Mucosa of rectum (tissue), 2 donors: Measurements from ENCODE around the gene GNB1L.

ENCODE experiments used
- H3K27ac ChIP-seq, 2 donors: one replicate each; pipeline ENCODE4 v1.7.0; 2013; ENCODE audit warnings: inconsistent platforms in 2 of 2, low read depth in 2 of 2, low read length in 2 of 2
- H3K27me3 ChIP-seq, 2 donors: one replicate each; pipeline ENCODE4 v1.7.0; 2013; ENCODE audit warnings: low read length in 2 of 2; ENCODE audit not compliant: control insufficient read depth in 2 of 2, insufficient read depth in 2 of 2
- H3K36me3 ChIP-seq, 2 donors: one replicate each; pipeline ENCODE4 v1.7.0; 2013; ENCODE audit warnings: low read length in 2 of 2; ENCODE audit not compliant: control insufficient read depth in 2 of 2, insufficient read depth in 2 of 2
- H3K4me1 ChIP-seq, 2 donors: one replicate each; pipeline ENCODE4 v1.7.0; 2013; ENCODE audit warnings: low read length in 2 of 2, mild to moderate bottlenecking in 1 of 2; ENCODE audit not compliant: control insufficient read depth in 2 of 2, insufficient read depth in 2 of 2
- H3K4me3 ChIP-seq, 2 donors: one replicate each; pipeline ENCODE4 v1.7.0; 2013; ENCODE audit warnings: low read length in 2 of 2
- H3K9ac ChIP-seq, 2 donors: one replicate each; pipeline ENCODE4 v1.7.0; 2013; ENCODE audit warnings: low read length in 2 of 2, low read depth in 1 of 2, mild to moderate bottlenecking in 1 of 2
- H3K9me3 ChIP-seq, 2 donors: one replicate each; pipeline ENCODE4 v1.7.0; 2013; ENCODE audit warnings: low read length in 2 of 2; ENCODE audit not compliant: control insufficient read depth in 2 of 2
- donor health status: healthy.
- donor health status: Normal muscosa, but diverticular disease.

The GNB1L gene

DNA sequence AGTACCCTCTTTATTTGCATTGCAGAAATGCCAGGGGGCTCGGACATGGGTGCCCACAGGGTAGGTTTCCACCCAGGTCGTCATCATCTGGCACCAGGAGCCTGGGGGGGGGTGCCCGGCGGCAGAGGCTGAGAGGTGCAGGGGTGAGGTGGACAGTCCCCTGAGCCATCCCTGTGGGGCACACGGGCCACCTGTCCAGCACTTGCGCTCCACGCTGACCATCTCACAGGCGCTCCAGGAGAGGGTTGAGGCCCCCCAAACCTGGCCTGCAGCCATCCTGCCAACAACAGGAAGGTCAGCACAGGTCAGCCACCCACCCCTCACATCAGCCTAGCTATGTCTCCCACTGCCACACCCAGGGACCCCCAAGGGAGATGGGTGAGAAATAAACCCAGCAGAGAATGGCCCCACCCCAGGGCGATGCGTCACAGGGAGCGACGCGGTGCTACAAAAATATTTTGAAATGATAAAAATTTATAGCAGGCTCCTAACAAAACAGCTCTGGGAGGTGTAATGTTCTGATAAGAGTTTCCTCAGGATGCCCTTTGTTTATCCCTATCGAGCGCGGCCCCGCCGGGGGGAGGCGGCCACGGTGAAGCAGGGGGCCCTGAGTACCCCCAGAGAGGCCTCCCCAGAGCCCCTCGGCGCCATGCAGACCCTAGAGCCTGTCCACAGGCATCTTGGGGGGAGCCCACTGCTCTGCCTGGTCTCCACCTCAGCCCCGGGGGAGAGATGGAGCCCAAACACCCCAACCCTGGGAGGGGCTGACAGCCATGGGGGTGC, 21.0 kb upstream of the GNB1L start:
- no peaks in the 10 kb centered on the region for H3K36me3 ChIP-seq
- H3K27ac ChIP-seq = no peak overlapping the region
- no peaks in the 10 kb centered on the region for H3K9me3 ChIP-seq
- peaks cover 35% of the 10 kb centered on the region in 2 donors for H3K4me1 ChIP-seq
- H3K4me3 ChIP-seq = no peak overlapping the region
- no peaks in the 10 kb centered on the region for H3K27me3 ChIP-seq
- H3K9ac ChIP-seq = no peak overlapping the region

- Histone ChIP-seq H3K36me3 (no peaks in the 10 kb centered on the region), H3K4me3 (no peak overlapping the region), H3K9ac (no peak overlapping the region), H3K9me3 (no peaks in the 10 kb centered on the region), H3K27ac (no peak overlapping the region), H3K4me1 (peaks cover 33 to 35% of the 10 kb centered on the region in 2 donors), H3K27me3 (no peaks in the 10 kb centered on the region)
These were observed 20.4 kb upstream of the GNB1L start for GRCh38 chr22:19875061-19875530.

DNA sequence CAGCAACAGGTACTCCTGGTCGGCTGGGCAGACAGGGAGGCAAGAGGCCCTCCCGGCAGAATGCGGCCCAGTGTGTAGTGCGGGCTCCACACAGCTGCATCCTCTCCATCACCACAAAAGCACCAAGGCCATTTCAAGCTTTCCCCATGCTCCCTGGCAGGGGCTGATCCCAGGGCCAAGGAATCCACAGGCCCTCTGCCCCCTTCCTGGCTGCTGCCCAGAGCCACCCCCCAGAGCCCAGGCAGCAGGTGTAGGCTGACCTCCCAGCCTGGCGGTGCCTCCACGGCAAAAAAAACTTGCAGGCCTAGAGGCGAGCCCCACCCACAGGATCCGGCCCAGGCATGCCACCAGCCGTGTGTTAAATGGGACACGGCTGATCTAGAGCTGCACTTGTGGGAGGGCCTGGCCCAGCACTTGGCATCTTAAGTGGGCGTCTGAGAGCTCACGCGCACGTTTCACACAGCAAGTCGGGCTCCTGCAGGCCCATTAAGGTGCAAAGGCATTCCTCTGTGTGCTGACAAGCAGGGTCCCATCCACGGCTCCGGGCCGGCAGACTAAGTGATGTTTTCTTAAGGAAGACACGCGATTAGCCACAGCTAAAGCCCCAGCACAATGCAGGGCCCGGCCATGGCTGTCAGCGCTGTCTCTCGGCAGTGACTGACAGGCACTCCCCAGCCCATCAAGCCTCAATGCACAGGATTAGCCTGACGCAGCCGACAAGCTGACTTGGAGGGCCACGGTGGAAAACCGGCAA, 19.8 kb upstream of the GNB1L start:
- peaks cover 34 to 35% of the 10 kb centered on the region in 2 donors for H3K4me1 ChIP-seq
- no peak overlapping the region for H3K4me3 ChIP-seq
- peak overlapping the region in 1 of 2 donors; percentile 28 for H3K27ac ChIP-seq
- no peaks in the 10 kb centered on the region for H3K9me3 ChIP-seq
- peak overlapping the region in 1 of 2 donors; percentile 40 for H3K9ac ChIP-seq
- H3K36me3 ChIP-seq = no peaks in the 10 kb centered on the region
- no peaks in the 10 kb centered on the region for H3K27me3 ChIP-seq

GRCh38 chr22:19873960-19874306, 19.3 kb upstream of the GNB1L start:
- Histone ChIP-seq H3K4me1 (peaks cover 35 to 36% of the 10 kb centered on the region in 2 donors), H3K36me3 (no peaks in the 10 kb centered on the region), H3K27me3 (no peaks in the 10 kb centered on the region), H3K9ac (peak overlapping the region in 1 of 2 donors; percentile 40), H3K27ac (peak overlapping the region; percentile 28 to 35), H3K4me3 (no peak overlapping the region), H3K9me3 (no peaks in the 10 kb centered on the region)

DNA sequence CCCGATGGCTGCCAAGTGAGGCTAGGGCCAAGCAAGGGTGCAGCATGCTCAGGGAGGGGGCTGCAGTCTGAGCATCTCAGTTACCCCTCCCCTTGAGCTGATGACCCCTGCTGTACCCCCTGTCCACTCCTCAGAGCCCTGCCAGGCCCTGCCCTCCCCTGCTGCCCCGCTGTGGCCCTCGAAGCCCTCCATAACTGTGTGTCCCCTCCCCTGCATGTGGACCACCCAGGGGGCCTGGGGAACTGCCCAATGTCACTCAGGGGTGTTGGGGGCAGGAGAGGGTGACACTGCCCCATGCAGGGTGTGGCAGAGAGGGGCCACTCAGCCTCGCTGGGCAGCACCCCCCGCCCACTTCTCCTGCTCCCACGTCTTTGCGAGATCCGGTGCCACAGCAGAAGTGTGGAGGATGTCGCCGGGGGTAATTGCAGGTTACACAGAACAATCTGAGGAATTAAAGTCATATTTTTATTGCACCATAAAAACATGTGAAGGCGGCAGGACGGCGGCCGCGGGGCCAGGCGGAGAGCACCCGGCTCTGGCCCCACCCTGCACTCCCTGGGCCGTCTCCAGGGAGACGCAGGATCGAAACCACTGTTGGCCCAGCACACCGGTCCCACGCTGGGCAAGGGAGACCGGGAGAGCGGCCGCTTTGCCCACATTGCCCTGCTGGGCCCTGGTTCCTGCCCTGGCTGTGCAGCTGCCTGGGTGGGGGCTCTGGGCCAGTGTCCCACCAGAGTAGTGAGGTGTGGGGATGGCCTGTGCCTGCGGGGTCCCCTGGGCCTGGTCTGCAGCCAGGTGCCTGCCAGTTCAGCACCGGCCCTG, 18.7 kb upstream of the GNB1L start:
- Histone ChIP-seq H3K4me1 (peaks cover 39 to 40% of the 10 kb centered on the region in 2 donors), H3K9ac (peak overlapping the region in 1 of 2 donors; percentile 40), H3K36me3 (no peaks in the 10 kb centered on the region), H3K4me3 (no peak overlapping the region), H3K27me3 (no peaks in the 10 kb centered on the region), H3K27ac (peak overlapping the region; percentile 28 to 72), H3K9me3 (no peaks in the 10 kb centered on the region)

DNA sequence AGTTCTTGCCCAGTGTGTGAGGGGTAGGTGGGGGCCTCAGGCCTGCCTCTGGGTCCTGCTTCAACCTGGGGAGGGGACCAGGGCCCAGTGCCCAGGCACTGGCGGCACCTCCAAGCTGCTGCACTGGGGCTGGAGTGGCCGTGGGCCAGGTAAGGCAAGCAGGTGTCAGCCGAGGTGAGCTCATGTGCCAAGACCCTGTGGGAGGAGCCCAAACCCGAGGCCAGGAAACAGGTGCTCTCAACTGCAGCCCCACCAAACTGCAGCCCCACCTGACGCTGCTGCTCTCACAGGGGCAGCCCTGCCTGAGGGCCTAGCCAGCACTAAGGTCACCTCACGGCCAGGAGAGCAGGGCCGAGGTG, 18.1 kb upstream of the GNB1L start:
- Histone ChIP-seq H3K4me3 (no peak overlapping the region), H3K27me3 (no peaks in the 10 kb centered on the region), H3K9ac (peak overlapping the region in 1 of 2 donors; percentile 32), H3K36me3 (no peaks in the 10 kb centered on the region), H3K9me3 (no peaks in the 10 kb centered on the region), H3K4me1 (peaks cover 39 to 41% of the 10 kb centered on the region in 2 donors), H3K27ac (peak overlapping the region in 1 of 2 donors; percentile 72)

DNA sequence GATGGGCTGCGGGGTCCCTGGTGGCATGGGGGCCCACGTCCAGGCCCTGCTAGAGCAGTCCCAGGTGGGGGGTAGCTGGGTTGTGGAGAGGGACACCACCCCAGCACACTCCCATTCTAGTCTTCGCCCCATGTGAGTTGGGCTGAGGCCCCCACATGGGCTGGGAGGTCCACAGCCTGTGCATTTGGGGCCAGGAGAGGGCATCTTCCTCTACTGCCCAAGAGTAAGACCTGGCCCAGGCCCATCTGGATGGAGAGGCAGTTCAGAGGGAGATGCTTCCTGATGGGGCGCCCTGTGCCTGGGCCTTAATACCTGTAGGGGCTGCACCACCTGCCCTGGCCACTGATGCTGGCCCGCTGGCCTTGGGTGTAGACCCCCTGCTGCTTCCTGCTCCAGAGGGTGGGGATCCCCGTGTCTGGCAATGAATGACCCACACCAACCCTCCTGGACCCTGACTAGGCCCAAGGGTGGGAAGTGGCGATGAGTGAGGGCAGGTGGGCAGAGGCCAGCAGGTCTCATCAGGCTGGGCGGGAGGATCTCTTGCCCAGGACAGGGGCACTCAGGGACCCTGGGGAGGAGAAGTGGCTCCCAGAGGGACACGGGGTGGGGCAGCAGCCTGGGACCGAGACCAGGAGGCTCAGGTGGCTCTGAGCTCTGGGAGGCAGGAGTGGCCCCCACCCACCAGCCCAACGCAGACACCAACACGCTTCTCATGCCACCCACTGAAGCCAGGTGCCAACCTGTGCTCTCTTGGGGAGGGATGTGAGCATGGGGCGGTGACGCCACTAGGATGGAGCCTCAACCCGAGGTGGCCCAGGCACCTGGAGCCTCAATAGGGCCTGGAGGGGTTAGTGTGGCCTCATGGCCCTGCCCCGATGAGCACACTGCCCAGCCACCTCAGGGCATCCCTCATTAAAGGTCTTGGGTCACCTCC, 17.4 kb upstream of the GNB1L start:
- no peaks in the 10 kb centered on the region for H3K9me3 ChIP-seq
- no peak overlapping the region for H3K27ac ChIP-seq
- H3K4me3 ChIP-seq = no peak overlapping the region
- peaks cover 39 to 41% of the 10 kb centered on the region in 2 donors for H3K4me1 ChIP-seq
- no peaks in the 10 kb centered on the region for H3K36me3 ChIP-seq
- H3K27me3 ChIP-seq = no peaks in the 10 kb centered on the region
- peak overlapping the region in 1 of 2 donors; percentile 32 for H3K9ac ChIP-seq

DNA sequence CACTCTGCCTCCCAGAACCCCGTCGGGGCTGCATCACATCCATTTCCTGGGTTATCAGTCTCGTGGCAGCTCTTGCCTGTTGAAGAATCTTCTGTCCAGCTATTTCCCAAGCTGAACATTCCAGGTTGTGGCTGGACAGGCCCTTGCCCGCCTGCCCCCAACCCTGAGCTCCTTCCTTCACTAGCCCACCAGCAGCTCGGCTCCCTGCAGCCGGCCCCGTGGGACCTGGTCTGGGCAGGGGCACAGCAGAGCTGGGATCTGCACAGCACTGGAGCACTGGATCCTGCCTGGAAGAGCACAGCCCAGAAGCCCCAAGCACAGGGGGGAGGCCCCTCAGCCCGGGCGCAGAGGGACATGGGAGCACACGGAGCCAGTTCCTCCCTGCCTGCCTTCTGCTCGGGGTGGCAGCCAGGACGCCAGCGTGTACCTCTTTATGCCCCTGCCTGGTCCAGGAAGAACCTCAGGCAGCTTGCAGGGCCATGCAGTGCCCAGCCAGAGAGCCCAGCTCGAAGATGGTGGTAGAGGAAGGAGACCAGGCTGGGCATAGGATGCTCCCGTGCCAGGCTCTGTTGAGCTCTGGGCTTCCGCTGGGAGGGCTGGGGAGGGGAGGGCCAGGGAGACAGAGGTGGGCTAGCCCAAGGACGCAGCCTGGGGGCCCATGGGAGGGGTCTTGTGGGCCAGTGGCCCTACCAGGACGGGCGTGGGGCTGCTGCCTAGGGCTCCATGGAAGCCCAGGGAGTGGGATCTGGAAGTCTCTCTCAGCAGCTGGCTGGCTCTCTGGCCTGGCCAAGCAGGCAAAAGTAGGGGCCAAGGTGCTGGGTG, 16.6 kb upstream of the GNB1L start:
- Histone ChIP-seq H3K36me3 (no peaks in the 10 kb centered on the region), H3K4me3 (no peak overlapping the region), H3K4me1 (peaks cover 38 to 41% of the 10 kb centered on the region in 2 donors), H3K9me3 (no peaks in the 10 kb centered on the region), H3K27ac (no peak overlapping the region), H3K27me3 (no peaks in the 10 kb centered on the region), H3K9ac (no peak overlapping the region)
